Prostate gland (tissue), 2 donors: Measurements from ENCODE around the gene TRMT5.

Experiments used
- POLR2A ChIP-seq: fragments of 450-650 bp; IDR thresholded peaks from one replicate; pipeline ENCODE4 v1.6.1; 2016; ENCODE audit warnings: antibody characterized with exemption, mild to moderate bottlenecking
- POLR2AphosphoS5 ChIP-seq: sonication (generic); formaldehyde crosslinking; IDR thresholded peaks from one replicate; pipeline ENCODE4 v1.6.1; 2017; ENCODE audit warnings: antibody characterized with exemption
- TF ChIP-seq, protein P1 (sequence below), 4 experiments: fragments of 200-600 bp in 2 of 4; fragments of 450-650 bp in 2 of 4; sonication (generic) in 2 of 4; IDR thresholded peaks; 1 replicate in 3 of 4; 2 replicates in 1 of 4; pipeline ENCODE4 v1.5.1; 2016 to 2019; ENCODE audit warnings: antibody characterized with exemption in 4 of 4, mild to moderate bottlenecking in 2 of 4, moderate library complexity in 2 of 4

DNA sequence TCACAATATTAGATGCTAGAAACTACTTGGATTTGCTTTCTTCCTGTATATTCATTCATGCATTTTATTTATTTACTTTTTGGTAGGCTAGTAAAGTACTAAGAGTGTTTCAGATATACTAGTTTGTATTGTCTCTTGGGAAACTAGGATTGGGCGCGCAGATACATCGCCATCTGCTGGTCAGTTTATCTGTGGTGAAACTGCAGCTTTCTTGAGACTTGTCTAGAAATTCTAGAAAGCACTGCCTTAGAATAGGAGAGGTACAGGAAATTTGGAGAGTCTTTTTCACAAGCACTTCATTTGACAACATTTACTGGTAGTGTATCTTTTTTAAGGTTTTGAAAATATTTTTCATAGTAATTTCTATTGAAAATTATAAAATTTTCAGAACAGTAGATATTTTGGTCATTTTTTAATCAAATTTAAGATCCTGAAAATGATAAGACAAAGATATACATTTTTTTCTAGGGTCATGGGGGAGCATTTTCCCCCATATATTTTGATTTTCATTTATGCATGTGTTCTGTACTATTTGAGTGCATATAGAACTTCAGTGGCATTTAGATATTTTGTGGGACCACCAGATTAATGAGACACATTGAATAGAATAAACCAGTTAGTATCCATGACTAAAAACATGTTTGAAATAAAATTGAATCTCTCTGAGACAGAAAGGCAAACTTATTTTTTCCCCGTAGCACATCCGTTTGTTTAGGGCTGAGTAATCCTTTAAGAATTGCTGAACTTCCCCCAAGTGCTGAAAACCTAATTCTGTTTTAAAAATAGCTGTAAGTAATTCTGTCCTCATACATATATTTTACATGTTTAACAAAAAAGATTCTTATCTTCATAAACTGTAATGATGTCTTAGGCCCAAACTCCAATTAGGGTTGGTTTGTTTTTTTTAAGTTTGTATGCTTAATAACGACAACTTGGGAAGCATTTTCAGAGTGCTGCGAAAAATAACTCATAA is 44.7 kb upstream of the TRMT5 start:
- TF ChIP-seq, protein P1, sequence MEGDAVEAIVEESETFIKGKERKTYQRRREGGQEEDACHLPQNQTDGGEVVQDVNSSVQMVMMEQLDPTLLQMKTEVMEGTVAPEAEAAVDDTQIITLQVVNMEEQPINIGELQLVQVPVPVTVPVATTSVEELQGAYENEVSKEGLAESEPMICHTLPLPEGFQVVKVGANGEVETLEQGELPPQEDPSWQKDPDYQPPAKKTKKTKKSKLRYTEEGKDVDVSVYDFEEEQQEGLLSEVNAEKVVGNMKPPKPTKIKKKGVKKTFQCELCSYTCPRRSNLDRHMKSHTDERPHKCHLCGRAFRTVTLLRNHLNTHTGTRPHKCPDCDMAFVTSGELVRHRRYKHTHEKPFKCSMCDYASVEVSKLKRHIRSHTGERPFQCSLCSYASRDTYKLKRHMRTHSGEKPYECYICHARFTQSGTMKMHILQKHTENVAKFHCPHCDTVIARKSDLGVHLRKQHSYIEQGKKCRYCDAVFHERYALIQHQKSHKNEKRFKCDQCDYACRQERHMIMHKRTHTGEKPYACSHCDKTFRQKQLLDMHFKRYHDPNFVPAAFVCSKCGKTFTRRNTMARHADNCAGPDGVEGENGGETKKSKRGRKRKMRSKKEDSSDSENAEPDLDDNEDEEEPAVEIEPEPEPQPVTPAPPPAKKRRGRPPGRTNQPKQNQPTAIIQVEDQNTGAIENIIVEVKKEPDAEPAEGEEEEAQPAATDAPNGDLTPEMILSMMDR (IDR thresholded peaks at IDR 0.05) = peak; percentile 64 to 85 (median 84)
- TF ChIP-seq POLR2A (no peak), POLR2AphosphoS5 (peak; percentile 74)
